Neuronal stem cell (in vitro differentiated cells): ENCODE results near the gene CHRNG.
A peak's percentile ranks its signal among the peaks of the same experiment; 100 is the strongest.

Experiments used
- DNase-seq: peaks from one replicate; pipeline ENCODE4 v3.0.0-alpha.2; 2013; ENCODE audit warnings: low spot score
- H2AFZ ChIP-seq: one replicate; pipeline ENCODE4 v1.6.1; 2013; ENCODE audit warnings: mild to moderate bottlenecking, low read length, inconsistent platforms
- H2AK5ac ChIP-seq: 2 replicates; pipeline ENCODE4 v1.6.1; 2013; ENCODE audit warnings: low read depth, mild to moderate bottlenecking, inconsistent platforms, low read length, moderate library complexity, mixed read lengths
- H2BK120ac ChIP-seq: 2 replicates; pipeline ENCODE4 v1.6.1; 2013; ENCODE audit warnings: low read depth, mild to moderate bottlenecking, inconsistent platforms, low read length, moderate library complexity, mixed read lengths
- H2BK12ac ChIP-seq: one replicate; pipeline ENCODE4 v1.6.1; 2013; ENCODE audit warnings: low read length, inconsistent platforms
- H2BK15ac ChIP-seq: 2 replicates; pipeline ENCODE4 v1.6.1; 2013; ENCODE audit warnings: mild to moderate bottlenecking, low read length, inconsistent platforms, mixed read lengths
- H2BK5ac ChIP-seq: one replicate; pipeline ENCODE4 v1.6.1; 2013; ENCODE audit warnings: inconsistent platforms, mild to moderate bottlenecking, low read length, moderate library complexity
- H3K14ac ChIP-seq: one replicate; pipeline ENCODE4 v1.6.1; 2013; ENCODE audit warnings: low read length, inconsistent platforms
- H3K18ac ChIP-seq: 2 replicates; pipeline ENCODE4 v1.6.1; 2013; ENCODE audit warnings: low read length, inconsistent platforms
- H3K23ac ChIP-seq: 2 replicates; pipeline ENCODE4 v1.6.1; 2013; ENCODE audit warnings: low read depth, mild to moderate bottlenecking, mixed read lengths, low read length, inconsistent platforms; ENCODE audit not compliant: poor library complexity
- H3K27ac ChIP-seq: replicated peaks from 3 replicates; pipeline ENCODE4 v1.5.1; 2013; ENCODE audit warnings: low read length, inconsistent platforms
- H3K27me3 ChIP-seq, 3 experiments: 2 replicates each; pipeline ENCODE4 v1.6.1; 2013; ENCODE audit warnings: low read length in 3 of 3, mild to moderate bottlenecking in 2 of 3, inconsistent platforms in 1 of 3, low read depth in 1 of 3, mixed read lengths in 1 of 3, moderate library complexity in 1 of 3; ENCODE audit not compliant: control insufficient read depth in 3 of 3, insufficient read depth in 3 of 3
- H3K36me3 ChIP-seq, 2 donors: replicated peaks in 1 of 2; 2 replicates each; pipeline ENCODE4 v1.6.1; 2013; ENCODE audit warnings: low read length in 2 of 2; ENCODE audit not compliant: control insufficient read depth in 2 of 2, insufficient read depth in 2 of 2
- H3K4ac ChIP-seq: 2 replicates; pipeline ENCODE4 v1.6.1; 2013; ENCODE audit warnings: inconsistent platforms, mild to moderate bottlenecking, low read length, moderate library complexity
- H3K4me1 ChIP-seq, 2 donors: 1 replicate in 1 of 2; 2 replicates in 1 of 2; pipeline ENCODE4 v1.6.1; 2013; ENCODE audit warnings: low read length in 2 of 2, low read depth in 1 of 2; ENCODE audit not compliant: control insufficient read depth in 2 of 2, insufficient read depth in 1 of 2
- H3K4me2 ChIP-seq: one replicate; pipeline ENCODE4 v1.6.1; 2013; ENCODE audit warnings: mild to moderate bottlenecking, low read length, inconsistent platforms; ENCODE audit not compliant: insufficient read depth, poor library complexity, severe bottlenecking
- H3K4me3 ChIP-seq, 2 donors: 2 replicates each; pipeline ENCODE4 v1.5.1; 2013; ENCODE audit warnings: low read length in 2 of 2, mild to moderate bottlenecking in 2 of 2, inconsistent platforms in 1 of 2, moderate library complexity in 1 of 2
- H3K79me1 ChIP-seq: one replicate; pipeline ENCODE4 v1.6.1; 2013; ENCODE audit warnings: low read depth, mild to moderate bottlenecking, inconsistent platforms, low read length, moderate library complexity
- H3K9ac ChIP-seq: one replicate; pipeline ENCODE4 v1.6.1; 2013; ENCODE audit warnings: mild to moderate bottlenecking, low read depth, low read length, inconsistent platforms; ENCODE audit not compliant: poor library complexity
- H3K9me3 ChIP-seq, 2 donors: replicated peaks in 1 of 2; 2 replicates each; pipeline versions ENCODE3 to v1.6.1; 2013; ENCODE audit warnings: low read length in 2 of 2, mild to moderate bottlenecking in 2 of 2, inconsistent platforms in 1 of 2, low read depth in 1 of 2, mixed read lengths in 1 of 2, moderate library complexity in 1 of 2; ENCODE audit not compliant: control insufficient read depth in 2 of 2, insufficient read depth in 1 of 2
- H4K8ac ChIP-seq: one replicate; pipeline ENCODE4 v1.6.1; 2013; ENCODE audit warnings: low read depth, mild to moderate bottlenecking, inconsistent platforms, low read length, moderate library complexity
- H4K91ac ChIP-seq: one replicate; pipeline ENCODE4 v1.6.1; 2013; ENCODE audit warnings: low read length, low read depth, mild to moderate bottlenecking, inconsistent platforms; ENCODE audit not compliant: poor library complexity
- WGBS, 2 donors: extraction: QIAGEN DNeasy Blood & Tissue Kit; methylation state at CpG; one replicate each; pipeline ENCODE4 v1.1.7; 2013; ENCODE audit warnings: missing lambda C conversion rate in 2 of 2, mixed read lengths in 1 of 2; ENCODE audit not compliant: insufficient read length in 2 of 2, insufficient replicate concordance in 1 of 2; ENCODE audit errors: extremely low coverage in 2 of 2; 5-methylcytosine and 5-hydroxymethylcytosine counted together

The CHRNG gene

GRCh38 chr2:232577841-232578240 is 38.3 kb downstream of the CHRNG start:
- H3K36me3 ChIP-seq, result peaks cover 18 to 93% of the 10 kb centered on the region in 2 donors

GRCh38 chr2:232578626-232579025 is 39.1 kb downstream of the CHRNG start:
- Histone ChIP-seq H3K18ac (no peak overlapping the region), H3K36me3 (peaks cover 20 to 93% of the 10 kb centered on the region in 2 donors), H3K27ac (no peak overlapping the region), H2BK5ac (no peak overlapping the region), H2BK120ac (no peak overlapping the region), H3K4me3 (no peak overlapping the region), H3K14ac (no peak overlapping the region), H4K91ac (no peak overlapping the region), H3K9ac (no peak overlapping the region), H3K4me1 (peaks cover 4 to 14% of the 10 kb centered on the region in 2 donors), H3K23ac (no peak overlapping the region), H4K8ac (no peak overlapping the region), H2AFZ (no peak overlapping the region), H3K9me3 (no peaks in the 10 kb centered on the region), H3K4ac (no peak overlapping the region), H3K27me3 (no peaks in the 10 kb centered on the region), H3K79me1 (no peaks in the 10 kb centered on the region), H3K4me2 (no peak overlapping the region), H2BK12ac (no peak overlapping the region), H2BK15ac (no peak overlapping the region), H2AK5ac (no peak overlapping the region)
- WGBS, 2 donors, result no CpG with 5 or more reads among the region's 2 CpGs
- no peak for DNase-seq

More at GRCh38 chr2:232577841-232578240, 38.3 kb downstream of the CHRNG start:
- no peak overlapping the region for H2BK5ac ChIP-seq
- no peak overlapping the region for H2BK15ac ChIP-seq
- no CpG with 5 or more reads among the region's 2 CpGs for WGBS, 2 donors
- no peak overlapping the region for H2BK120ac ChIP-seq
- no peak overlapping the region for H3K9ac ChIP-seq
- peak overlapping the region; percentile 27 for H3K27ac ChIP-seq
- no peak overlapping the region for H4K8ac ChIP-seq
- H3K4me1 ChIP-seq, result peaks cover 4 to 14% of the 10 kb centered on the region in 2 donors
- H3K4me2 ChIP-seq, result no peak overlapping the region
- no peak overlapping the region for H4K91ac ChIP-seq
- H2AFZ ChIP-seq, result no peak overlapping the region
- no peak overlapping the region for H3K23ac ChIP-seq
- H3K9me3 ChIP-seq, result no peaks in the 10 kb centered on the region
- H3K79me1 ChIP-seq, result no peaks in the 10 kb centered on the region
- DNase-seq, result peak; percentile 20
- H2BK12ac ChIP-seq, result no peak overlapping the region
- H3K27me3 ChIP-seq, result no peaks in the 10 kb centered on the region
- no peak overlapping the region for H2AK5ac ChIP-seq
- no peak overlapping the region for H3K14ac ChIP-seq
- H3K18ac ChIP-seq, result no peak overlapping the region
- H3K4ac ChIP-seq, result no peak overlapping the region
- no peak overlapping the region for H3K4me3 ChIP-seq

- Histone ChIP-seq H3K4me3 (no peak overlapping the region), H3K4me1 (peaks cover 0 to 7% of the 10 kb centered on the region in 2 donors), H2BK120ac (no peak overlapping the region), H2BK5ac (no peak overlapping the region), H2BK12ac (no peak overlapping the region), H2AFZ (no peak overlapping the region), H3K14ac (no peak overlapping the region), H2AK5ac (no peak overlapping the region), H3K27ac (no peak overlapping the region), H3K36me3 (peaks cover 16 to 82% of the 10 kb centered on the region in 2 donors), H3K9ac (no peak overlapping the region), H3K4ac (no peak overlapping the region), H3K4me2 (no peak overlapping the region), H3K27me3 (no peaks in the 10 kb centered on the region), H2BK15ac (no peak overlapping the region), H3K23ac (no peak overlapping the region), H4K8ac (no peak overlapping the region), H3K9me3 (no peaks in the 10 kb centered on the region), H3K79me1 (no peaks in the 10 kb centered on the region), H4K91ac (no peak overlapping the region), H3K18ac (no peak overlapping the region)
- DNase-seq, result no peak
- WGBS, 2 donors, result no CpG with 5 or more reads among the region's 6 CpGs
Measured at GRCh38 chr2:232580648-232580981, 41.1 kb downstream of the CHRNG start.

GRCh38 chr2:232581725-232582124 is 42.2 kb downstream of the CHRNG start:
- no peak overlapping the region for H3K4ac ChIP-seq
- no peak overlapping the region for H2AK5ac ChIP-seq
- H3K14ac ChIP-seq, result no peak overlapping the region
- no peak overlapping the region for H3K4me2 ChIP-seq
- no peak overlapping the region for H3K23ac ChIP-seq
- no peak for DNase-seq
- H2BK5ac ChIP-seq, result no peak overlapping the region
- H4K91ac ChIP-seq, result no peak overlapping the region
- H2AFZ ChIP-seq, result no peak overlapping the region
- no peak overlapping the region for H2BK15ac ChIP-seq
- H2BK120ac ChIP-seq, result no peak overlapping the region
- H3K36me3 ChIP-seq, result peaks cover 16 to 74% of the 10 kb centered on the region in 2 donors
- no peak overlapping the region for H2BK12ac ChIP-seq
- no peak overlapping the region for H4K8ac ChIP-seq
- peaks cover 0 to 7% of the 10 kb centered on the region in 2 donors for H3K4me1 ChIP-seq
- no peaks in the 10 kb centered on the region for H3K27me3 ChIP-seq
- H3K9ac ChIP-seq, result no peak overlapping the region
- H3K27ac ChIP-seq, result no peak overlapping the region
- no peaks in the 10 kb centered on the region for H3K79me1 ChIP-seq
- no peak overlapping the region for H3K18ac ChIP-seq
- no peak overlapping the region for H3K4me3 ChIP-seq
- H3K9me3 ChIP-seq, result no peaks in the 10 kb centered on the region
